Endothelial cell of umbilical vein (primary cell): ENCODE measurements around the gene CACNG4. TPM values are rescaled to one million over a fixed set of nuclear protein-coding genes. Genes with fewer than 3 reads are reported as not detected.

Source experiments
- BruUV-seq: library from RNA; stranded (reverse); fragments of 400-500 nt; replicated peaks from 2 replicates; lab custom pipeline; 2021; lab: Mats Ljungman, UMichigan
- CTCF ChIA-PET: fragments of 300-600, 350-600 bp; sonication (Branson Sonifier 250); formaldehyde crosslinking; loops from one replicate; lab custom pipeline; 2021; ENCODE audit warnings: antibody characterized with exemption, inconsistent platforms; lab: Charles Lee
- POLR2A ChIA-PET: fragments of 300-600, 350-600 bp; sonication (Branson Sonifier 250); formaldehyde crosslinking; loops from one replicate; lab custom pipeline; 2021; ENCODE audit warnings: antibody characterized with exemption, inconsistent platforms; lab: Charles Lee
- DNase-seq: peaks from one replicate; pipeline ENCODE4 v3.0.0-alpha.2; 2011; ENCODE audit warnings: low read depth, low spot score
- FAIRE-seq: peaks from 2 replicates; lab custom pipeline; 2011; peaks lifted over from hg19 to GRCh38; lab: Jason Lieb, UNC
- H2AFZ ChIP-seq: 2 replicates; pipeline ENCODE4 v1.6.0; 2012; ENCODE audit warnings: low read depth, low read length, control low read depth, inconsistent platforms
- H3K27ac ChIP-seq: 2 replicates; pipeline ENCODE4 v1.5.1; 2011; ENCODE audit warnings: low read depth, mild to moderate bottlenecking, control low read depth, low read length, moderate library complexity; ENCODE audit not compliant: insufficient read depth
- H3K27me3 ChIP-seq, 2 experiments: 2 replicates each; pipeline versions ENCODE4 v1.6.0 to v1.6.1; 2011; ENCODE audit warnings: low read length in 2 of 2, mixed read lengths in 1 of 2; ENCODE audit not compliant: control insufficient read depth in 2 of 2, insufficient read depth in 2 of 2
- H3K36me3 ChIP-seq, 2 experiments: 2 replicates in 1 of 2; 3 replicates in 1 of 2; pipeline ENCODE4 v1.5.1; 2011; ENCODE audit warnings: low read length in 2 of 2, mild to moderate bottlenecking in 1 of 2, moderate library complexity in 1 of 2; ENCODE audit not compliant: control insufficient read depth in 2 of 2, insufficient read depth in 2 of 2; ENCODE audit errors: extremely low read depth in 1 of 2
- H3K4me1 ChIP-seq: 3 replicates; pipeline ENCODE4 v1.5.1; 2011; ENCODE audit warnings: mild to moderate bottlenecking, low read length; ENCODE audit not compliant: control insufficient read depth, insufficient read depth; ENCODE audit errors: extremely low read depth
- H3K4me2 ChIP-seq: 2 replicates; pipeline ENCODE4 v1.6.1; 2011; ENCODE audit warnings: low read length, control low read depth, mixed read lengths; ENCODE audit not compliant: insufficient read depth
- H3K4me3 ChIP-seq, 3 experiments: fragments of 200-600 bp in 1 of 3; sonication (generic), shearing (Covaris generic) in 1 of 3; replicated peaks in 1 of 3; 2 replicates each; pipeline ENCODE4 v1.5.1; 2011 to 2016; ENCODE audit warnings: control low read depth in 3 of 3, low read length in 3 of 3, mild to moderate bottlenecking in 2 of 3, inconsistent platforms in 1 of 3, low read depth in 1 of 3, moderate library complexity in 1 of 3; ENCODE audit not compliant: insufficient read depth in 1 of 3
- H3K79me2 ChIP-seq: 2 replicates; pipeline ENCODE4 v1.6.0; 2012; ENCODE audit warnings: low read length, inconsistent platforms; ENCODE audit not compliant: control insufficient read depth, insufficient read depth
- H3K9ac ChIP-seq: replicated peaks from 2 replicates; pipeline ENCODE3; 2011; ENCODE audit warnings: low read length, control low read depth; ENCODE audit not compliant: insufficient read depth; ENCODE audit errors: extremely low read depth
- H3K9me1 ChIP-seq: replicated peaks from 3 replicates; pipeline ENCODE4 v1.6.0; 2011; ENCODE audit warnings: mild to moderate bottlenecking, low read length; ENCODE audit not compliant: control insufficient read depth, insufficient read depth; ENCODE audit errors: extremely low read depth
- H3K9me3 ChIP-seq: replicated peaks from 2 replicates; pipeline ENCODE4 v1.5.1; 2012; ENCODE audit warnings: low read length, inconsistent platforms; ENCODE audit not compliant: control insufficient read depth, insufficient read depth
- H4K20me1 ChIP-seq: replicated peaks from 2 replicates; pipeline ENCODE3; 2011; ENCODE audit warnings: mild to moderate bottlenecking, low read length; ENCODE audit not compliant: control insufficient read depth, insufficient read depth; ENCODE audit errors: extremely low read depth
- EZH2 ChIP-seq: IDR thresholded peaks from 2 replicates; pipeline ENCODE4 v1.6.1; 2012; ENCODE audit warnings: borderline replicate concordance, low read depth, mild to moderate bottlenecking, moderate library complexity, low read length, inconsistent platforms; ENCODE audit not compliant: severe bottlenecking
- FOS ChIP-seq: IDR thresholded peaks from 2 replicates; pipeline ENCODE4 v1.6.1; 2011; ENCODE audit warnings: mild to moderate bottlenecking, low read length, moderate library complexity, borderline replicate concordance; ENCODE audit not compliant: insufficient read depth
- GATA2 ChIP-seq: IDR thresholded peaks from 2 replicates; pipeline ENCODE4 v1.7.0; 2011; ENCODE audit warnings: low read depth, mild to moderate bottlenecking, moderate library complexity, mixed read lengths, low read length; ENCODE audit not compliant: insufficient read length, insufficient read depth
- JUN ChIP-seq: IDR thresholded peaks from 2 replicates; pipeline ENCODE4 v1.6.1; 2011; ENCODE audit warnings: borderline replicate concordance, low read depth; ENCODE audit not compliant: insufficient read length, insufficient read depth
- MYC ChIP-seq: IDR thresholded peaks from one replicate; pipeline ENCODE4 v1.6.1; 2011; ENCODE audit warnings: mild to moderate bottlenecking, low read depth, low read length
- POLR2A ChIP-seq: IDR thresholded peaks from 2 replicates; pipeline ENCODE4 v1.6.1; 2012; ENCODE audit warnings: low read depth, mild to moderate bottlenecking, control low read depth, low read length
- POLR2AphosphoS5 ChIP-seq: IDR thresholded peaks from 2 replicates; pipeline ENCODE4 v1.6.1; 2012; ENCODE audit warnings: low read depth, mild to moderate bottlenecking, control low read depth, low read length, moderate library complexity; ENCODE audit not compliant: insufficient read depth
- dilution Hi-C: fragments of 300-500 bp; cut with MboI; formaldehyde crosslinking; loops from one replicate; pipeline ENCODE4 v1.15.0; 2019; ENCODE audit warnings: low sequenced_read_pairs; ENCODE audit not compliant: extremely low pct_ligation_motif_present
- intact Hi-C: fragments of 100-400 bp; cut with micrococcal nuclease; formaldehyde crosslinking; loops from one replicate; pipeline ENCODE4 v1.10.0; 2022
- polyA plus RNA-seq, 4 experiments: library from polyadenylated mRNA; depleted of rRNA in 3 of 4; stranded (reverse) in 3 of 4; unstranded in 1 of 4; fragments of >200 nt; gene quantifications; 2 replicates each; pipeline versions ENCODE4 v1.2.1 to v1.2.3, GENCODE V29; 2011 to 2012; ENCODE audit warnings: missing spikeins in 1 of 4
- total RNA-seq: library from RNA; stranded (reverse); gene quantifications from 2 replicates; pipeline ENCODE4 v1.2.3, GENCODE V29; 2021
- TF ChIP-seq, protein P1 (sequence below): IDR thresholded peaks from 2 replicates; pipeline ENCODE4 v1.6.1; 2011; ENCODE audit not compliant: insufficient read depth, insufficient read length
- TF ChIP-seq, protein P2 (sequence below), 2 donors: IDR thresholded peaks; 1 replicate in 1 of 2; 2 replicates in 1 of 2; pipeline ENCODE4 v1.5.1; 2011; ENCODE audit warnings: low read length in 2 of 2, mild to moderate bottlenecking in 2 of 2, moderate library complexity in 2 of 2, control low read depth in 1 of 2, inconsistent platforms in 1 of 2, low read depth in 1 of 2; ENCODE audit not compliant: insufficient read depth in 1 of 2; ENCODE audit errors: extremely low read depth in 1 of 2

The CACNG4 gene
- total and polyA plus RNA-seq, 2 donors (not counting 3 experiments of a cell fraction or from before 2014, with no cell fraction given) = not detected

DNA sequence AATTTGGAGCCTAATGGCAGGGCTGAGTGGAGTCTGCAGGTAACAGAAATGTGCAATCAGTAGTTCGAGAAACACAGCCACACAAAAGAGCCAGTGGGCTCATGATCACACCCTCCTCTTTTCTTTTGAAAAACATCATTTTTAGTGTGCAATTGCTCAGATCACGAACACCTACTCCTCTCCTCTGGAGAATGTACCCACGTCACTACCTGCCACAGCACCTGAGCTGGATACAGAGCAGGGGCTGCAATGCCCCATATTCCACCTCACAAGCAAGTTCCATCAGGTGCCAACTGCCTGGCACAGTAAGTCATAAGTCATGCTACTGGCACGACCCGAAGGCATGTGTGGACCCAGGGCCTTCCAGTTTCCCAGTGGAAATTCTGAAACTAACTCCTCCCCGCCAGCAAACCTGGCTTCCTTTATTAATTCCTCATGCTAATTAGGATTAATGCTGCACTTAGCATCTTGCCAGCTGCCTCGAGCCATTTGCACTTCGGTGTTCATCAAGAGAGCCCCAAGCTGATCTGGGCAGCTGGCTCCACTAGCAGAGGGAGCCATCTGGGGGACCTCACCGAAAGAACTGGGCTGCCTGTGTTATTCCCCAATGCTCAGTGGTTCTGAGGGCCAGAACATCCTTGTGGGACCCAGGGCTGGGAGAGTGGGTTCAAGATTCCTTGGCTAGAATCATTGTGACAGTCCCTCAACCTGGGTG lies 2.4 kb downstream of the CACNG4 start:
- no peak overlapping the region for H3K9ac ChIP-seq
- H3K36me3 ChIP-seq = no peaks in the 10 kb centered on the region
- DNase-seq (no peak), FAIRE-seq (no peak)
- dilution Hi-C loops (no loop called here), intact Hi-C loops (no loop called here)
- POLR2A ChIA-PET = no interaction called here
- H3K27me3 ChIP-seq = peaks cover 47 to 50% of the 10 kb centered on the region in 2 experiments
- TF ChIP-seq, protein P1, sequence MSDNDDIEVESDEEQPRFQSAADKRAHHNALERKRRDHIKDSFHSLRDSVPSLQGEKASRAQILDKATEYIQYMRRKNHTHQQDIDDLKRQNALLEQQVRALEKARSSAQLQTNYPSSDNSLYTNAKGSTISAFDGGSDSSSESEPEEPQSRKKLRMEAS = no peak
- TF ChIP-seq, protein P2, sequence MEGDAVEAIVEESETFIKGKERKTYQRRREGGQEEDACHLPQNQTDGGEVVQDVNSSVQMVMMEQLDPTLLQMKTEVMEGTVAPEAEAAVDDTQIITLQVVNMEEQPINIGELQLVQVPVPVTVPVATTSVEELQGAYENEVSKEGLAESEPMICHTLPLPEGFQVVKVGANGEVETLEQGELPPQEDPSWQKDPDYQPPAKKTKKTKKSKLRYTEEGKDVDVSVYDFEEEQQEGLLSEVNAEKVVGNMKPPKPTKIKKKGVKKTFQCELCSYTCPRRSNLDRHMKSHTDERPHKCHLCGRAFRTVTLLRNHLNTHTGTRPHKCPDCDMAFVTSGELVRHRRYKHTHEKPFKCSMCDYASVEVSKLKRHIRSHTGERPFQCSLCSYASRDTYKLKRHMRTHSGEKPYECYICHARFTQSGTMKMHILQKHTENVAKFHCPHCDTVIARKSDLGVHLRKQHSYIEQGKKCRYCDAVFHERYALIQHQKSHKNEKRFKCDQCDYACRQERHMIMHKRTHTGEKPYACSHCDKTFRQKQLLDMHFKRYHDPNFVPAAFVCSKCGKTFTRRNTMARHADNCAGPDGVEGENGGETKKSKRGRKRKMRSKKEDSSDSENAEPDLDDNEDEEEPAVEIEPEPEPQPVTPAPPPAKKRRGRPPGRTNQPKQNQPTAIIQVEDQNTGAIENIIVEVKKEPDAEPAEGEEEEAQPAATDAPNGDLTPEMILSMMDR (IDR thresholded peaks at IDR 0.05; ENCODE audit: extremely low read depth in 1 of 2, insufficient read depth in 1 of 2, low read depth in 1 of 2, low read length in 2 of 2) = no peak
- TF ChIP-seq JUN = no peak
- TF ChIP-seq MYC = no peak
- TF ChIP-seq GATA2 = no peak
- TF ChIP-seq FOS = no peak
- no peak for TF ChIP-seq POLR2AphosphoS5
- TF ChIP-seq POLR2A = no peak
- TF ChIP-seq EZH2 = no peak
- CTCF ChIA-PET = interaction anchor here (1.5 kb wide), 1 partner anchor 10 kb away, joined by 5 read pairs; no protein-coding TSS in a partner anchor
- H3K79me2 ChIP-seq = no peaks in the 10 kb centered on the region
- H3K4me1 ChIP-seq = no peaks in the 10 kb centered on the region
- no peak overlapping the region for H3K4me3 ChIP-seq
- H4K20me1 ChIP-seq = no peaks in the 10 kb centered on the region
- H3K9me1 ChIP-seq = no peaks in the 10 kb centered on the region
- no peaks in the 10 kb centered on the region for H3K9me3 ChIP-seq
- BruUV-seq = no TSS peak
- no peak overlapping the region for H3K27ac ChIP-seq
- no peak overlapping the region for H2AFZ ChIP-seq
- H3K4me2 ChIP-seq = no peak overlapping the region
